Panc1 (cell line): ENCODE data around the gene DRGX. TPM values are rescaled to one million over a fixed set of nuclear protein-coding genes. Genes with fewer than 3 reads are reported as not detected.

Experiments used
- ATAC-seq: fragments of 200-7000 bp; cut with Tn5 transposase; 2 replicates; pipeline ENCODE4 v1.9.1; 2020; ENCODE audit warnings: mild to moderate bottlenecking, moderate library complexity
- BruUV-seq: library from RNA; stranded (reverse); fragments of 400-500 nt; replicated peaks from 2 replicates; lab custom pipeline; 2021; lab: Mats Ljungman, UMichigan
- CTCF ChIA-PET: fragments of 300-600 bp; sonication (Branson Sonifier 250); formaldehyde crosslinking; loops from one replicate; lab custom pipeline; 2022; ENCODE audit warnings: antibody characterized with exemption; lab: Charles Lee
- POLR2A ChIA-PET: fragments of 300-600 bp; sonication (Branson Sonifier 250); formaldehyde crosslinking; loops from one replicate; lab custom pipeline; 2022; ENCODE audit warnings: antibody characterized with exemption; lab: Charles Lee
- DNase-seq: peaks from one replicate; pipeline ENCODE4 v3.0.0-alpha.2; 2010; ENCODE audit warnings: low read depth, low spot score
- H3K27ac ChIP-seq: 2 replicates; pipeline ENCODE4 v1.5.1; 2011; ENCODE audit warnings: mild to moderate bottlenecking, low read length, inconsistent platforms
- H3K27me3 ChIP-seq: fragments of 200-500 bp; sonication (Bioruptor generic); 2 replicates; pipeline ENCODE4 v1.6.0; 2014; ENCODE audit warnings: low read length, inconsistent platforms; ENCODE audit not compliant: control insufficient read depth, insufficient read depth
- H3K36me3 ChIP-seq: fragments of 200-500 bp; sonication (Bioruptor generic); 2 replicates; pipeline ENCODE4 v1.5.1; 2014; ENCODE audit warnings: inconsistent platforms, mild to moderate bottlenecking, low read length, moderate library complexity; ENCODE audit not compliant: control insufficient read depth, insufficient read depth
- H3K4me1 ChIP-seq: 2 replicates; pipeline ENCODE4 v1.5.1; 2011; ENCODE audit warnings: inconsistent platforms, mild to moderate bottlenecking, low read length, moderate library complexity; ENCODE audit not compliant: control insufficient read depth, insufficient read depth
- H3K4me3 ChIP-seq, 2 experiments: 2 replicates each; pipeline ENCODE4 v1.5.1; 2011 to 2012; ENCODE audit warnings: low read depth in 2 of 2, low read length in 2 of 2, mild to moderate bottlenecking in 2 of 2, inconsistent platforms in 1 of 2, moderate library complexity in 1 of 2
- H3K9me3 ChIP-seq: fragments of 200-500 bp; sonication (Bioruptor generic); 2 replicates; pipeline ENCODE4 v1.5.1; 2014; ENCODE audit warnings: low read depth, mild to moderate bottlenecking, inconsistent platforms, low read length, moderate library complexity; ENCODE audit not compliant: control insufficient read depth, insufficient read depth
- CTCF ChIP-seq: fragments of 450-650 bp; IDR thresholded peaks from 2 replicates; pipeline ENCODE4 v1.5.1; 2017; ENCODE audit warnings: mild to moderate bottlenecking
- POLR2AphosphoS5 ChIP-seq: IDR thresholded peaks from 2 replicates; pipeline ENCODE4 v1.6.1; 2012; ENCODE audit warnings: mild to moderate bottlenecking, low read depth, low read length, moderate library complexity
- REST ChIP-seq, 2 experiments: IDR thresholded peaks; 2 replicates each; pipeline ENCODE4 v1.6.1; 2011 to 2012; ENCODE audit warnings: low read depth in 2 of 2, control low read depth in 1 of 2, low read length in 1 of 2, mild to moderate bottlenecking in 1 of 2, moderate library complexity in 1 of 2; ENCODE audit not compliant: insufficient read depth in 1 of 2
- SIN3A ChIP-seq: IDR thresholded peaks from 2 replicates; pipeline ENCODE4 v1.6.1; 2012; ENCODE audit warnings: low read depth, mild to moderate bottlenecking, low read length, moderate library complexity, borderline replicate concordance; ENCODE audit not compliant: insufficient read depth
- TCF7L2 ChIP-seq: IDR thresholded peaks from 2 replicates; pipeline ENCODE4 v1.6.1; 2011; ENCODE audit warnings: mild to moderate bottlenecking, low read depth, low read length, inconsistent platforms
- in situ Hi-C: cut with HindIII; loops from 2 replicates; pipeline ENCODE4 v1.10.0; 2016; ENCODE audit warnings: low sequenced_read_pairs, low pct_unique_long_range_greater_than_20kb
- intact Hi-C: fragments of 100-400 bp; cut with micrococcal nuclease; formaldehyde crosslinking; loops from one replicate; pipeline ENCODE4 v1.10.0; 2022; ENCODE audit not compliant: unreplicated experiment
- total RNA-seq: library from RNA; stranded (reverse); gene quantifications from one replicate; pipeline ENCODE4 v1.2.1, GENCODE V29; 2021; ENCODE audit not compliant: unreplicated experiment

Gene DRGX
- total RNA-seq, 1 experiment from 2014 or later: 0.15 TPM

GRCh38 chr10:49323171-49323895, 72.6 kb downstream of the DRGX start:
- no peak overlapping the region for H3K4me3 ChIP-seq
- ChIA-PET POLR2A (no interaction called here), CTCF (no interaction called here)
- TF ChIP-seq REST (IDR thresholded peaks at IDR 0.05; ENCODE audit: insufficient read depth in 1 of 2, low read depth in 2 of 2, low read length in 1 of 2) (no peak), POLR2AphosphoS5 (no peak), CTCF (no peak), TCF7L2 (no peak), SIN3A (no peak)
- ATAC-seq (no peak), DNase-seq (no peak)
- H3K27ac ChIP-seq: no peak overlapping the region
- no peaks in the 10 kb centered on the region for H3K9me3 ChIP-seq
- intact Hi-C loops: no loop called here
- H3K27me3 ChIP-seq: no peaks in the 10 kb centered on the region; the same call in 1 of the 2 replicates
- in situ Hi-C loops: no loop called here
- no peaks in the 10 kb centered on the region for H3K4me1 ChIP-seq
- H3K36me3 ChIP-seq: no peaks in the 10 kb centered on the region
- BruUV-seq: no TSS peak

GRCh38 chr10:49322371-49323170, 73.3 kb downstream of the DRGX start:
- Histone ChIP-seq H3K27ac (no peak overlapping the region), H3K4me3 (no peak overlapping the region), H3K4me1 (no peaks in the 10 kb centered on the region), H3K27me3 (no peaks in the 10 kb centered on the region; the same call in none of the 2 replicates), H3K9me3 (no peaks in the 10 kb centered on the region), H3K36me3 (no peaks in the 10 kb centered on the region)
- no peak for DNase-seq
- intact Hi-C loops (no loop called here), in situ Hi-C loops (no loop called here)
- no peak for ATAC-seq
- no TSS peak for BruUV-seq
- POLR2A ChIA-PET: no interaction called here
- CTCF ChIA-PET: no interaction called here
- TF ChIP-seq SIN3A: no peak
- no peak for TF ChIP-seq TCF7L2
- TF ChIP-seq POLR2AphosphoS5: no peak
- no peak for TF ChIP-seq REST (IDR thresholded peaks at IDR 0.05; ENCODE audit: insufficient read depth in 1 of 2, low read depth in 2 of 2, low read length in 1 of 2)
- no peak for TF ChIP-seq CTCF
